ENCODE data around the gene ZNF277. TPM values are rescaled to one million over a fixed set of nuclear protein-coding genes. Genes with fewer than 3 reads are reported as not detected.

The ZNF277 gene
- total RNA-seq, 4 donors from 2014 or later, result 18.3 to 25.6 (median 19.5) TPM

DNA sequence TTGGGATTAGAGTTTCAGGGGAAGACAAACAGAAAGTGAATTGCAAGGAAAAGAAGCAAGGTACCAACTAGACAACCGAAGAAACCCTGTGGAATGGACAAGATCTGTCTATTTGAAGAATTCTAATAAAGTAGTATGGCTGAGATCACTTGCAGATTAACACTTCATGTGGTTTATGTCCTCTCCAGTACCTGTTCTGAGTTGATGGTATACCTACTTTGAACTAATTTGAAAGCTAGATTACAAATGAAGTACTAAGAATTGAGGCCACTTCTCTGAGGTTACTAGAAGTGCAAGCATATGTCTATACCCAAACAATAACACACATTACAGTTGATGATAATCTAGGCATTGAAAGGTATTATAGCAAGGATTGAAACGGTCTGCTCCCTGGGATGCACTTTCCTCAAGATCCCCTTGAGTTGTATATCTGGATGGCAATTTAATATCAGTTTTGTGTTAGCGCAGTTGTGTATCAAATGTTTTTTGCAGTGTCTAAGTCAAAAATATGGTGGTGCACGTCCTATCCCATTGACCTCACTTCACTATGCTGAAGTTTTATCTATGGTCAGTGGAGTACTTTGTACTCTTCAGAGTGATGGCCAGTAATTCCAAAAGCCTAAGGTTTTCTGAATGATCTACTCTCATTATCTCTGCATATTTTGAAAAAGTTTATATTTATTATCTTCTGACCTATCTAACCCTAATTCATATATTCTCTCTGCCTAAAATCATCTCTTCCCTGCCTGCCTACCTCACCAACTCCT lies 25.9 kb downstream of the ZNF277 start:
- no peak for DNase-seq
- Histone ChIP-seq H3K4me1 (no peaks in the 10 kb centered on the region), H3K4me3 (no peak overlapping the region), H3K9me3 (no peaks in the 10 kb centered on the region), H3K36me3 (no peaks in the 10 kb centered on the region), H3K27ac (no peak overlapping the region), H3K27me3 (no peaks in the 10 kb centered on the region)
- TF ChIP-seq POLR2A (IDR thresholded peaks at IDR 0.05), result no peak
- TF ChIP-seq, protein P1, sequence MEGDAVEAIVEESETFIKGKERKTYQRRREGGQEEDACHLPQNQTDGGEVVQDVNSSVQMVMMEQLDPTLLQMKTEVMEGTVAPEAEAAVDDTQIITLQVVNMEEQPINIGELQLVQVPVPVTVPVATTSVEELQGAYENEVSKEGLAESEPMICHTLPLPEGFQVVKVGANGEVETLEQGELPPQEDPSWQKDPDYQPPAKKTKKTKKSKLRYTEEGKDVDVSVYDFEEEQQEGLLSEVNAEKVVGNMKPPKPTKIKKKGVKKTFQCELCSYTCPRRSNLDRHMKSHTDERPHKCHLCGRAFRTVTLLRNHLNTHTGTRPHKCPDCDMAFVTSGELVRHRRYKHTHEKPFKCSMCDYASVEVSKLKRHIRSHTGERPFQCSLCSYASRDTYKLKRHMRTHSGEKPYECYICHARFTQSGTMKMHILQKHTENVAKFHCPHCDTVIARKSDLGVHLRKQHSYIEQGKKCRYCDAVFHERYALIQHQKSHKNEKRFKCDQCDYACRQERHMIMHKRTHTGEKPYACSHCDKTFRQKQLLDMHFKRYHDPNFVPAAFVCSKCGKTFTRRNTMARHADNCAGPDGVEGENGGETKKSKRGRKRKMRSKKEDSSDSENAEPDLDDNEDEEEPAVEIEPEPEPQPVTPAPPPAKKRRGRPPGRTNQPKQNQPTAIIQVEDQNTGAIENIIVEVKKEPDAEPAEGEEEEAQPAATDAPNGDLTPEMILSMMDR (IDR thresholded peaks at IDR 0.05), result no peak

DNA sequence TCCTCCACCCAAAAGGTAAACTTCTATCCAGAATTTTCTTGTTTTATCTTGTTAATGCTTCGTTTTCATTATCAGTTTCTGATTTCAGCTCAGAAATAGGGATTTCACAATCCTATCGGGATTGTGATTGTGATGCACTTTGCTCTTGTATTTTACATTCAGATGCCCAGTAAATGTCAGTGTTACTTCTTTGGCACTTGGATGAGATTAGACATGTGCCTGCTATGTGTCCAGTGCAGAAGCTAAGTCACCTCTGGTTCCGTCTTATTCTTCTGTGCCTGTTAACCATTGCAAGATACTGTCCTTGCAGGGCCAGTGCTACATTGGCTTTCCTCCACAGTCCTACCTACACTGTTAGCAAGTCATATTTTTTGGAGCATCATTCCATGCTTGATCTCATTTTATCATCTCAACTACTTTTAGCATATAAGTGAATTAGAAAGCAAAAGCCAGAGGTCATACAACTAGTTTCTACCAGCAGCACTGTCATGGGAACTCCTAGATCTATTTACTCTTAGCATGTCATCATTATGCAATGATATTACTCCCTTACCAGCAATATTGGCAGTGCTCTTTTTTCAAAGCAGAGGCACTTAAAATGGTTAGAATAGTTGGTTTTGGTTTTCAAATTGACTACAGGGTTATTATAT lies 26.7 kb downstream of the ZNF277 start:
- Histone ChIP-seq H3K9me3 (no peaks in the 10 kb centered on the region), H3K36me3 (no peaks in the 10 kb centered on the region), H3K4me3 (no peak overlapping the region), H3K27ac (no peak overlapping the region), H3K4me1 (no peaks in the 10 kb centered on the region), H3K27me3 (no peaks in the 10 kb centered on the region)
- TF ChIP-seq, protein P1 (IDR thresholded peaks at IDR 0.05), result no peak
- TF ChIP-seq POLR2A (IDR thresholded peaks at IDR 0.05), result no peak
- DNase-seq, result no peak

DNA sequence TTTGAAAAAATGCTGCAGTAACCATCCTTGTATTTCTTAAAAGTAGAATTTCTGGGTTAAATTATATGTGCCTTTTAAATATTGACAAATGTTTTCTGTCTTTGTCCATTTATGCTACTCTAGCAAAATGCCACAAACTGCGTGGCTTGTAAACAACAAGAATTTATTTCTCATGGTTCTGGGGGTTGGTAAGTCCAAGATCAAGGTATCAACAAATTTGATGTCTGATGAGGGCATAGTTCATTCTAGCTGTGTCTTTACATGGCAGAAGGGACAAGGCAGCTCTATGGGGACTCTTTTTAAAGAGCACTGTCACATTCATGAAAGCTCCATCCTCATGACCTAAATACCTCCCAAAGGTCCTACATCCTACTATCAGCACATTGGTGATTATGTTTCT lies 27.7 kb downstream of the ZNF277 start:
- Histone ChIP-seq H3K27me3 (no peaks in the 10 kb centered on the region), H3K36me3 (no peaks in the 10 kb centered on the region), H3K4me3 (no peak overlapping the region), H3K9me3 (no peaks in the 10 kb centered on the region), H3K4me1 (no peaks in the 10 kb centered on the region), H3K27ac (no peak overlapping the region)
- TF ChIP-seq POLR2A (IDR thresholded peaks at IDR 0.05), result no peak
- TF ChIP-seq, protein P1 (IDR thresholded peaks at IDR 0.05), result no peak
- no peak for DNase-seq

DNA sequence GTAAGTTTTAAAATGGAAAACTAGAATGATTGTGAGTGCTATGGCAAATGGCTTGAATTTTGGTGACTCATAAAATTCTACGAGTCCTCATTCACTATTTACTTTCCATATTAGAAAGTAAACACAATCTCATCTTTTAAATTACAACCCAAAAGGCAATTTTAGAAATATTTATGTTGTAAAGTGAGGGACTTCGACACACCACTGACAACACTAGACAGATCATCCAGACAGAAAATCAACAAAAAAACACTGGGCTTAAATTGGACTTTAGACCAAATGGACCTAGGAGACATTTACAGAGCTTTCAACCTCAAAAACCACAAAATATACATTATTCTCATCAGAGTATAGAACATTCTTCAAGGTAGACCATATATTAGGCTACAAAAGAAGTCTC lies 30.1 kb downstream of the ZNF277 start:
- no peak for DNase-seq
- Histone ChIP-seq H3K27me3 (no peaks in the 10 kb centered on the region), H3K4me3 (no peak overlapping the region), H3K27ac (no peak overlapping the region), H3K4me1 (no peaks in the 10 kb centered on the region), H3K36me3 (no peaks in the 10 kb centered on the region), H3K9me3 (no peaks in the 10 kb centered on the region)
- TF ChIP-seq, protein P1 (IDR thresholded peaks at IDR 0.05), result no peak
- no peak for TF ChIP-seq POLR2A (IDR thresholded peaks at IDR 0.05)

DNA sequence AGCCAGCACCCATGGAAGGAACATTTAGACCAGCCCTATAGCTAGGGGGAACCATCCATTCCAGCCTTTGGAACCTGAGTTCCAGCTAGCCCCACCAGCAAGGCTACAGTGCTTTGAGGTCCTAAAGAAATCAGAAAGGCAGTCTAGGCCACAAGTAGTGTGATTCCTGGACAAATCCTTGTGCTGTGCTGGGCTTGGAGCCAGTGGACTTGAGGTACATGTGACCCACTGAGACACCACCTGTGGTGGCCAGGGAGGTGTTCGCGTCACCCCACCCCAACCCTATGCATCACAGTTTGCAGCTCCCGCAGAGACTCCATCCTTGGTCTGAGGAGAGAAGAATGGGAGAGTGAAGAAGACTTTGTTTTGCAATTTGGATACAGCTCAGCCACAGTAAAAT lies 31.8 kb downstream of the ZNF277 start:
- Histone ChIP-seq H3K4me1 (no peaks in the 10 kb centered on the region), H3K27ac (no peak overlapping the region), H3K36me3 (no peaks in the 10 kb centered on the region), H3K4me3 (no peak overlapping the region), H3K9me3 (no peaks in the 10 kb centered on the region), H3K27me3 (no peaks in the 10 kb centered on the region)
- no peak for DNase-seq
- TF ChIP-seq POLR2A (IDR thresholded peaks at IDR 0.05), result no peak
- TF ChIP-seq, protein P1 (IDR thresholded peaks at IDR 0.05), result no peak
